Heart left ventricle (tissue), 16 donors: ENCODE measurements around the gene NID2. TPM values are rescaled to one million over a fixed set of nuclear protein-coding genes. Genes with fewer than 3 reads are reported as not detected.

Source experiments
- ATAC-seq, 4 donors: fragments of 200-7000 bp; cut with Tn5 transposase; one replicate each; pipeline ENCODE4 v1.9.1; 2020 to 2022; ENCODE audit warnings: moderate library complexity in 4 of 4, mild to moderate bottlenecking in 3 of 4, moderate number of reproducible peaks in 1 of 4
- DNase-seq, 5 donors: peaks; one replicate each; pipeline ENCODE4 v3.0.0-alpha.2; 2020
- H3K27ac ChIP-seq, 12 donors: fragments of 200-600 bp; sonication (generic) in 4 of 12; one replicate each; pipeline versions ENCODE4 v1.5.0 to v1.8.0; 2016 to 2022; ENCODE audit warnings: mild to moderate bottlenecking in 2 of 12
- H3K27me3 ChIP-seq, 9 donors: fragments of 200-600 bp; sonication (generic) in 2 of 9; one replicate each; pipeline versions ENCODE4 v1.5.1 to v1.8.0; 2016 to 2022; ENCODE audit warnings: mild to moderate bottlenecking in 3 of 9
- H3K36me3 ChIP-seq, 9 donors: fragments of 200-600 bp; sonication (generic) in 2 of 9; one replicate each; pipeline versions ENCODE4 v1.5.0 to v1.8.0; 2018 to 2022; ENCODE audit warnings: mild to moderate bottlenecking in 2 of 9
- H3K4me1 ChIP-seq, 12 donors: fragments of 200-600 bp; sonication (generic) in 4 of 12; one replicate each; pipeline versions ENCODE4 v1.5.0 to v1.8.0; 2016 to 2022; ENCODE audit warnings: mild to moderate bottlenecking in 3 of 12
- H3K4me3 ChIP-seq, 12 donors: fragments of 200-600 bp; sonication (generic) in 4 of 12; one replicate each; pipeline versions ENCODE4 v1.5.0 to v1.8.0; 2017 to 2022; ENCODE audit warnings: mild to moderate bottlenecking in 9 of 12, moderate library complexity in 4 of 12
- H3K9me3 ChIP-seq, 12 donors: fragments of 200-600 bp; sonication (generic) in 4 of 12; one replicate each; pipeline versions ENCODE4 v1.5.0 to v1.8.0; 2016 to 2022; ENCODE audit warnings: mild to moderate bottlenecking in 1 of 12
- CTCF ChIP-seq, 12 donors: fragments of 200-600 bp; sonication (generic) in 4 of 12; IDR thresholded peaks; one replicate each; pipeline versions ENCODE4 v1.5.0 to v1.8.0; 2018 to 2022; ENCODE audit warnings: antibody characterized with exemption in 12 of 12, mild to moderate bottlenecking in 5 of 12
- POLR2A ChIP-seq, 2 donors: fragments of 450-650 bp; IDR thresholded peaks; one replicate each; pipeline ENCODE4 v1.6.1; 2017; ENCODE audit warnings: antibody characterized with exemption in 2 of 2, mild to moderate bottlenecking in 2 of 2, moderate library complexity in 2 of 2
- WGBS, 4 donors: extraction: QIAGEN DNeasy Blood & Tissue Kit in 2 of 4; methylation state at CpG; one replicate each; pipeline versions ENCODE4 v1.1.5 to v1.1.7; 2013 to 2018; 5-methylcytosine and 5-hydroxymethylcytosine counted together
- intact Hi-C, 10 donors: fragments of 100-400 bp; cut with DNase I; formaldehyde crosslinking; loops; one replicate each; pipeline versions ENCODE4 v1.11.1 to v1.14.2; 2022
- polyA plus RNA-seq, 2 donors: library from polyadenylated mRNA; stranded (reverse); fragments of 200-250 nt; gene quantifications; one replicate each; pipeline ENCODE4 v1.2.3, GENCODE V29; 2013
- total RNA-seq, 9 donors: library from RNA; depleted of rRNA in 2 of 9; stranded (reverse); fragments of >200 nt in 2 of 9; fragmentation: NEBNext Ultra II Directional in 3 of 9; extraction: Animal tissue kit (Norgen Biotek cat#: 25700) in 3 of 9; gene quantifications; one replicate each; pipeline versions ENCODE4 v1.1.0 to v1.2.4, GENCODE V29; 2016 to 2023
- donor health status: ischemic (EF 13 %, LVEDD 7.1; RV severe dilation, severe dysfunction).
- donor health status: healthy with polysubstance abuse.
- donor health status: DM: no; HTN: yes; CAD: no.
- donor health status: DM: no; HTN: no; CAD: no.
- donor health status: ischemic (EF 25% LVEDD 6.9; RV normal size, moderate dysfunction).
- donor health status: ischemic (EF 25% LVEDD 5.7; RV mildly dilated, moderate dysfunction).
- donor health status: healthy.
- donor health status: DM: yes; HTN: yes; CAD: no.
- donor health status: ischemic (EF 35%, LVEDD 5.7; RV mildly dilated, moderate dysfunction).
- donor health status: nonischemic (EF 11% LVEDD 7.7; RV severe dilation, severe dysfunction).
- donor health status: DM: yes; HTN: yes; CAD: no.
- donor health status: PGD.
- donor health status: ischemic (EF 29% LVEDD 5.4; RV normal size, mild dysfunction).
- donor health status: nonischemic (EF 23%, LVEDD 6.1; RV moderate dilation, normal function).

NID2 gene
- total and polyA plus RNA-seq, 11 donors, result 17.3 to 77.4 (median 40.6) TPM

GRCh38 chr14:52063052-52063462 is 5.8 kb downstream of the NID2 start:
- peaks cover 0 to 29% (median 6%) of the 10 kb centered on the region in 9 donors for H3K36me3 ChIP-seq
- H3K27me3 ChIP-seq, result peaks cover 0 to 19% (median 0%) of the 10 kb centered on the region in 9 donors
- DNase-seq, result peak in 3 of 5 donors; percentile 37 to 71 (median 67)
- H3K4me1 ChIP-seq, result peaks cover 0 to 86% (median 72%) of the 10 kb centered on the region in 12 donors
- ATAC-seq, result peak; percentile 63 to 79 (median 73)
- intact Hi-C loops, result loop anchor here in 4 of 10 donors (5.0 to 10.0 kb wide), 2 partner anchors 51 to 642 kb away; partner anchors contain the start of gene PSMC6 (in 1 of the 4)
- 0 to 16% (median 6%) methylated on average over 1 to 2 of the region's 2 CpGs for WGBS, 4 donors
- H3K4me3 ChIP-seq, result peak overlapping the region in 3 of 12 donors; percentile 4 to 8 (median 5)
- H3K27ac ChIP-seq, result peak overlapping the region in 11 of 12 donors; percentile 2 to 81 (median 69)
- TF ChIP-seq CTCF (IDR thresholded peaks at IDR 0.05), result no peak
- TF ChIP-seq POLR2A (IDR thresholded peaks at IDR 0.05), result no peak
- no peaks in the 10 kb centered on the region for H3K9me3 ChIP-seq

GRCh38 chr14:52061890-52062289 is 7.0 kb downstream of the NID2 start:
- H3K9me3 ChIP-seq, result no peaks in the 10 kb centered on the region
- peak overlapping the region in 11 of 12 donors; percentile 2 to 81 (median 69) for H3K27ac ChIP-seq
- DNase-seq, result no peak
- TF ChIP-seq POLR2A (IDR thresholded peaks at IDR 0.05) (no peak), CTCF (IDR thresholded peaks at IDR 0.05) (no peak)
- H3K4me3 ChIP-seq, result peak overlapping the region in 1 of 12 donors; percentile 5
- intact Hi-C loops, result loop anchor here in 4 of 10 donors (5.0 to 10.0 kb wide), 2 partner anchors 50 to 643 kb away; partner anchors contain the start of gene PSMC6 (in 1 of the 4)
- peaks cover 0 to 7% (median 0%) of the 10 kb centered on the region in 9 donors for H3K27me3 ChIP-seq
- H3K4me1 ChIP-seq, result peaks cover 0 to 77% (median 61%) of the 10 kb centered on the region in 12 donors
- peaks cover 0 to 40% (median 11%) of the 10 kb centered on the region in 9 donors for H3K36me3 ChIP-seq
- 21 to 42% (median 35%) methylated on average over 1 of the region's 1 CpG for WGBS, 4 donors
- no peak for ATAC-seq

- WGBS, 4 donors, result 41 to 49% (median 45%) methylated on average over 5 of the region's 5 CpGs
Observed at GRCh38 chr14:52061390-52061789, 7.5 kb downstream of the NID2 start.

More at GRCh38 chr14:52061390-52061789, 7.5 kb downstream of the NID2 start:
- intact Hi-C loops, result loop anchor here in 4 of 10 donors (5.0 to 10.0 kb wide), 2 partner anchors 49 to 643 kb away; partner anchors contain the start of gene PSMC6 (in 1 of the 4)
- Histone ChIP-seq H3K9me3 (no peaks in the 10 kb centered on the region), H3K27me3 (peaks cover 0 to 2% (median 0%) of the 10 kb centered on the region in 9 donors), H3K36me3 (peaks cover 0 to 37% (median 11%) of the 10 kb centered on the region in 9 donors), H3K4me1 (peaks cover 0 to 72% (median 57%) of the 10 kb centered on the region in 12 donors), H3K27ac (peak overlapping the region; percentile 2 to 81 (median 68)), H3K4me3 (peak overlapping the region in 1 of 12 donors; percentile 5)
- DNase-seq, result peak in 4 of 5 donors; percentile 62 to 79 (median 73)
- TF ChIP-seq POLR2A (IDR thresholded peaks at IDR 0.05) (no peak), CTCF (IDR thresholded peaks at IDR 0.05) (no peak)
- ATAC-seq, result peak; percentile 90 to 97 (median 95)
